CD4-positive, CD25-positive, alpha-beta regulatory T cell (primary cell): ENCODE results near the gene DHCR24. TPM values are rescaled to one million over a fixed set of nuclear protein-coding genes. Genes with fewer than 3 reads are reported as not detected.
A peak's percentile ranks its signal among the peaks of the same experiment; 100 is the strongest.

Source experiments
- ATAC-seq, 2 donors: fragments of 150-1000 bp; cut with Tn5 transposase; one replicate each; pipeline ENCODE4 v1.10.0; 2021; ENCODE audit warnings: low read depth in 2 of 2, moderate number of reproducible peaks in 2 of 2, moderate library complexity in 1 of 2
- DNase-seq, 3 donors: peaks; one replicate each; pipeline versions ENCODE4 v3.0.0 to v3.0.0-alpha.2; 2012 to 2022; ENCODE audit warnings: mixed read lengths in 1 of 3
- H3K27ac ChIP-seq: one replicate; pipeline ENCODE4 v1.7.0; 2013; ENCODE audit warnings: mild to moderate bottlenecking, low read length; ENCODE audit not compliant: insufficient read depth, poor library complexity, severe bottlenecking
- H3K27me3 ChIP-seq: one replicate; pipeline ENCODE4 v1.7.0; 2013; ENCODE audit warnings: low read length; ENCODE audit not compliant: control insufficient read depth, insufficient read depth
- H3K36me3 ChIP-seq: one replicate; pipeline ENCODE4 v1.7.0; 2013; ENCODE audit warnings: mild to moderate bottlenecking, low read length, moderate library complexity; ENCODE audit not compliant: control insufficient read depth, insufficient read depth
- H3K4me1 ChIP-seq: 2 replicates; pipeline ENCODE4 v1.7.0; 2013; ENCODE audit warnings: mild to moderate bottlenecking, low read length; ENCODE audit not compliant: insufficient read depth, control insufficient read depth, poor library complexity, severe bottlenecking
- H3K4me3 ChIP-seq: one replicate; pipeline ENCODE4 v1.7.0; 2013; ENCODE audit warnings: low read depth, mild to moderate bottlenecking, low read length, moderate library complexity
- H3K9me3 ChIP-seq, 2 experiments: 1 replicate in 1 of 2; 2 replicates in 1 of 2; pipeline ENCODE4 v1.7.0; 2013; ENCODE audit warnings: low read length in 2 of 2, mild to moderate bottlenecking in 1 of 2, moderate library complexity in 1 of 2; ENCODE audit not compliant: control insufficient read depth in 2 of 2
- H3K27ac Mint-ChIP-seq, 3 donors: one replicate each; pipeline ENCODE4 v1.8.0; 2020 to 2022; ENCODE audit warnings: mild to moderate bottlenecking in 3 of 3, mixed read lengths in 3 of 3, moderate library complexity in 2 of 3
- H3K27me3 Mint-ChIP-seq: one replicate; pipeline ENCODE4 v1.8.0; 2022; ENCODE audit warnings: mild to moderate bottlenecking, mixed read lengths
- H3K36me3 Mint-ChIP-seq: one replicate; pipeline ENCODE4 v1.8.0; 2020; ENCODE audit warnings: mixed read lengths
- H3K4me1 Mint-ChIP-seq, 4 donors: one replicate each; pipeline ENCODE4 v1.8.0; 2020 to 2022; ENCODE audit warnings: mixed read lengths in 4 of 4, mild to moderate bottlenecking in 1 of 4
- H3K4me3 Mint-ChIP-seq, 4 donors: one replicate each; pipeline ENCODE4 v1.8.0; 2020 to 2022; ENCODE audit warnings: mild to moderate bottlenecking in 4 of 4, mixed read lengths in 4 of 4, moderate library complexity in 3 of 4
- H3K9me3 Mint-ChIP-seq, 7 donors: one replicate each; pipeline ENCODE4 v1.8.0; 2020 to 2022; ENCODE audit warnings: mixed read lengths in 7 of 7, mild to moderate bottlenecking in 3 of 7, moderate library complexity in 2 of 7
- polyA plus RNA-seq, 4 donors: library from polyadenylated mRNA; unstranded; fragments of 300-500 nt; fragmentation: Illumina TruSeq; gene quantifications; one replicate each; pipeline ENCODE4 v1.2.3, GENCODE V29; 2021
- total RNA-seq: library from RNA; stranded (reverse); gene quantifications from one replicate; pipeline ENCODE4 v1.2.3, GENCODE V29; 2022

The DHCR24 gene
- total and polyA plus RNA-seq, 5 donors from 2014 or later = 0.85 to 3.2 (median 2.0) TPM

GRCh38 chr1:54850737-54851136 lies 36.3 kb downstream of the DHCR24 start:
- H3K27ac ChIP-seq = no peak overlapping the region
- DNase-seq = no peak
- peaks cover 8% of the 10 kb centered on the region for H3K36me3 Mint-ChIP-seq
- H3K4me3 ChIP-seq = no peak overlapping the region
- no peaks in the 10 kb centered on the region for H3K27me3 ChIP-seq
- H3K27ac Mint-ChIP-seq = no peak overlapping the region
- no peak for ATAC-seq
- no peaks in the 10 kb centered on the region for H3K27me3 Mint-ChIP-seq
- H3K9me3 Mint-ChIP-seq = peaks cover 0 to 2% (median 0%) of the 10 kb centered on the region in 7 donors
- H3K4me1 ChIP-seq = no peaks in the 10 kb centered on the region
- H3K4me1 Mint-ChIP-seq = no peaks in the 10 kb centered on the region
- H3K9me3 ChIP-seq = no peaks in the 10 kb centered on the region
- no peaks in the 10 kb centered on the region for H3K36me3 ChIP-seq
- no peak overlapping the region for H3K4me3 Mint-ChIP-seq

- H3K36me3 Mint-ChIP-seq = peaks cover 8% of the 10 kb centered on the region
- H3K4me1 Mint-ChIP-seq = no peaks in the 10 kb centered on the region
- H3K9me3 Mint-ChIP-seq = peaks cover 0 to 2% (median 0%) of the 10 kb centered on the region in 7 donors
- DNase-seq (no peak), ATAC-seq (no peak)
- H3K4me3 ChIP-seq = no peak overlapping the region
- H3K27me3 ChIP-seq = no peaks in the 10 kb centered on the region
- H3K4me1 ChIP-seq = no peaks in the 10 kb centered on the region
- H3K4me3 Mint-ChIP-seq = no peak overlapping the region
- H3K9me3 ChIP-seq = no peaks in the 10 kb centered on the region
- no peak overlapping the region for H3K27ac Mint-ChIP-seq
- no peak overlapping the region for H3K27ac ChIP-seq
- no peaks in the 10 kb centered on the region for H3K27me3 Mint-ChIP-seq
- no peaks in the 10 kb centered on the region for H3K36me3 ChIP-seq
Measured at GRCh38 chr1:54850069-54850730, 36.8 kb downstream of the DHCR24 start.

GRCh38 chr1:54849219-54850068 lies 37.6 kb downstream of the DHCR24 start:
- ATAC-seq (no peak), DNase-seq (no peak)
- Mint-ChIP-seq H3K27me3 (no peaks in the 10 kb centered on the region), H3K4me1 (no peaks in the 10 kb centered on the region), H3K9me3 (peaks cover 0 to 2% (median 0%) of the 10 kb centered on the region in 7 donors), H3K4me3 (no peak overlapping the region), H3K27ac (peak overlapping the region in 1 of 3 donors; percentile 62), H3K36me3 (peaks cover 8% of the 10 kb centered on the region)
- no peaks in the 10 kb centered on the region for H3K27me3 ChIP-seq
- no peaks in the 10 kb centered on the region for H3K9me3 ChIP-seq
- no peak overlapping the region for H3K4me3 ChIP-seq
- H3K4me1 ChIP-seq = no peaks in the 10 kb centered on the region
- H3K36me3 ChIP-seq = no peaks in the 10 kb centered on the region
- H3K27ac ChIP-seq = no peak overlapping the region

DNA sequence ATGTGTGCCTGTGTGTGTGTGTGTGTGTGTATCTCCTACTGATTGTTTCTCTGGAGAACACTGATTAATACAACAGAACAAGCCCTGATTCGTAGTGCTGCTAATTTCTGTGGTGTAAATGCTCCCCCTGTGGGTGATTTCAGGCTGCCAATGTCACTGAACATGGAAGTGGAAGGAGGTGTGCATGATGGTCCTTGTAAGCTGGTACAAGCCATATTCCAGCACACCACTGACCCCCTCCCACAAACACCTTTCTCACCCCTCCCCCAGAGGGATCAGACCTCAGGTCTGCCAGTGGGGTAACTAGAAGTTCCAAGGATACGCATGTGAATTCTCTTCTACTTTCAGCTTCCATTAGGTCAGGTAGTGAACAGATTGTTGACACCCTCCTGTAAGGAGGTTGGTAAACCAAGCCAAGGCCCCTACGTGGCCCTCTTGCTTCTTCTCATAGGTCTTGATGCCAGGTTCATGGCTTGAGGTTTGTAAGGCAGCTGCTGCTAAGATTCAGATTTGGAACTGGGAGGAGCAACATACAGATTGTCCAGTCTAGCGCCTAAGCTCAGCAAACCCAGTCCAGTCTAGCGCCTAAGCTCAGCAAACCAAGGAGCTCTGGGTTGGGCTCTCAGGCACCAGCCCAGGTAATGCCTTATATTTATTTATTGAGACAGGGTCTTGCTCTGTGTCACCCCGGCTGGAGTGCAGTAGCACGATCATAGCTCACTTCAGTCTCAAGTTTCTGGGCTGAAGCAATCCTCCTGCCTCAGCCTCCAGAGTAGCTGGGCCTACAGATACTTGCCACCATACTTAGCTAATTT lies 38.7 kb downstream of the DHCR24 start:
- peaks cover 0 to 2% (median 0%) of the 10 kb centered on the region in 7 donors for H3K9me3 Mint-ChIP-seq
- H3K27me3 Mint-ChIP-seq = no peaks in the 10 kb centered on the region
- H3K27me3 ChIP-seq = no peaks in the 10 kb centered on the region
- no peaks in the 10 kb centered on the region for H3K4me1 ChIP-seq
- DNase-seq (peak in 1 of 3 donors; percentile 6), ATAC-seq (no peak)
- no peak overlapping the region for H3K4me3 Mint-ChIP-seq
- no peak overlapping the region for H3K27ac Mint-ChIP-seq
- no peaks in the 10 kb centered on the region for H3K4me1 Mint-ChIP-seq
- no peak overlapping the region for H3K4me3 ChIP-seq
- H3K36me3 ChIP-seq = no peaks in the 10 kb centered on the region
- H3K36me3 Mint-ChIP-seq = peaks cover 8% of the 10 kb centered on the region
- no peak overlapping the region for H3K27ac ChIP-seq
- no peaks in the 10 kb centered on the region for H3K9me3 ChIP-seq

DNA sequence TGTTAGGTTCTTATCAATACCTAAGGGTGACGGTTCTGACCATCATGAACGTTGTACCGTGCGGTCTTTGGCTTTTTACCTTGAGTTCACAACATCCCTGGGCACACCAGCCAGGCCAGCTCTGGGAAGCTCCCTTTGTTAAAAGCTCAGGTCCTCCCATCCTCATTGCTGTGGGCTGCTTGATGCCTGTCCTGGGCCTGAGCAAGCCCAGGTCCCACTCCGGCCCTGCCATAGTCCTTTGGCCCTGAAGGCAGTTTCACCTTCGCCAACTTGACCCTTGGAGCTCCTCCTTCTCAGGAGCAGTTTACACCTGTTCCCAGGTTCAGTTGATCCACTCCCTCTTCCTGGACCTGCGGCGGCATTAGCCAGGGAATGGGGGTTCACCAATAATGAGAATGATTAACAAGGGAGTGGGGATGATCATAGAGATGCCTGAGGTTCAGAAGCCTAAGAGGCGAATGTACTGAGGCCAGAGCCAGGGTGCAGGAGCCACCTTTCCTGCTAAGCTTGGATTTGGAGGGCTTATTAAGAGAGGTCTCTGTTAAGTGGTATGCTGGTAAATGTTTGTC lies 40.2 kb downstream of the DHCR24 start:
- Histone ChIP-seq H3K4me1 (no peaks in the 10 kb centered on the region), H3K9me3 (no peaks in the 10 kb centered on the region), H3K4me3 (no peak overlapping the region), H3K36me3 (no peaks in the 10 kb centered on the region), H3K27ac (no peak overlapping the region), H3K27me3 (no peaks in the 10 kb centered on the region)
- ATAC-seq (no peak), DNase-seq (no peak)
- H3K36me3 Mint-ChIP-seq = peaks cover 8% of the 10 kb centered on the region
- H3K9me3 Mint-ChIP-seq = peaks cover 0 to 2% (median 0%) of the 10 kb centered on the region in 7 donors
- no peaks in the 10 kb centered on the region for H3K4me1 Mint-ChIP-seq
- no peak overlapping the region for H3K27ac Mint-ChIP-seq
- H3K4me3 Mint-ChIP-seq = no peak overlapping the region
- H3K27me3 Mint-ChIP-seq = no peaks in the 10 kb centered on the region

DNA sequence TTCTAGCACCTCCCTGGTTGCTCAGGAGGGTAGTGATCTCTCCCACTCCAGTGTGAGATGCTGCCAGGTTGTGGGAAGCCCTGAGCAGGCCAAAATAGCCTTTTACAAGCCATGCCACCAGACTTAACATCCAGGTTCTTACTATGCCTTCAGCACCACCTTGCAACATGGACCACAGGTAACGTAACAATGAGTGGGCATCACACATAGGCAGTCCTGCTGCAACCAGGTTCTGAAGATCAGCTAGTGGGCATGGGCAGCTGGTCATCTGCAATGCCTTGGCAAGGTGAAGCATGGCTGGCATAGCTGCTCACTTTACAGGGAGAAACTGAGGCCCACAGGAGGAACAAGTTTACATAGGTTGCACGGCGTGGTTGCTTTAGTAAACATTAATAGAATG lies 40.7 kb downstream of the DHCR24 start:
- no peaks in the 10 kb centered on the region for H3K9me3 ChIP-seq
- DNase-seq (no peak), ATAC-seq (no peak)
- H3K4me1 ChIP-seq = no peaks in the 10 kb centered on the region
- no peak overlapping the region for H3K27ac ChIP-seq
- Mint-ChIP-seq H3K27ac (no peak overlapping the region), H3K36me3 (peaks cover 8% of the 10 kb centered on the region), H3K9me3 (peaks cover 0 to 2% (median 0%) of the 10 kb centered on the region in 7 donors), H3K4me1 (no peaks in the 10 kb centered on the region), H3K27me3 (no peaks in the 10 kb centered on the region), H3K4me3 (no peak overlapping the region)
- H3K27me3 ChIP-seq = no peaks in the 10 kb centered on the region
- H3K4me3 ChIP-seq = no peak overlapping the region
- H3K36me3 ChIP-seq = no peaks in the 10 kb centered on the region

DNA sequence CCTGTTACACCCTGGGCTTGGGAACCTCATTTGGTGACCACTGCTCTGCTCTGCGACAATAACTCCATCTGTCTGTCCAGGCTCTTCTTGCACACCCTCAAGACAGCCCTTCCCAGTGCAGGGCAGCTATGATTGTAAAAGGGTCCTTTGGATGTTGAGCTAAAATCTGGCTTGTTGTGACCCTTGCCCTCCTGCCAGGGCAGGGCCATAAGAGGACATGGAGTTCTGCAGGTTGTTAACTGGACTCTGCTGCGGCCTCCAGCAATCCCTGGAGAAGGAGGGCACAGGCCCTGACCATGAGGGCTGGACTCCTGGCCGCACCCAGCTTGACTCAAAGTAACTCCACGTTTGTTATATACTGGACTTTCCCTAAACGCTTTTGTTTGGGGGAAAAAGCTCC lies 41.2 kb downstream of the DHCR24 start:
- Mint-ChIP-seq H3K4me3 (no peak overlapping the region), H3K9me3 (peaks cover 0 to 2% (median 0%) of the 10 kb centered on the region in 7 donors), H3K4me1 (no peaks in the 10 kb centered on the region), H3K27me3 (no peaks in the 10 kb centered on the region), H3K36me3 (peaks cover 11% of the 10 kb centered on the region), H3K27ac (no peak overlapping the region)
- H3K4me1 ChIP-seq = no peaks in the 10 kb centered on the region
- ATAC-seq = no peak
- H3K4me3 ChIP-seq = no peak overlapping the region
- no peaks in the 10 kb centered on the region for H3K27me3 ChIP-seq
- no peaks in the 10 kb centered on the region for H3K36me3 ChIP-seq
- DNase-seq = no peak
- no peak overlapping the region for H3K27ac ChIP-seq
- no peaks in the 10 kb centered on the region for H3K9me3 ChIP-seq
